ENCODE data around the gene SAMD14.

SAMD14 gene

GRCh38 chr17:50094753-50095619, 35.0 kb downstream of the SAMD14 start, which contains the start of gene PDK2:
Gene PDK2 (plus strand): TSS chr17:50095351. CDS start chr17:50095436, 85 bp downstream.
- peak within 1 kb of the TSS; percentile 92 for H2AFZ ChIP-seq (ENCODE audit: low read depth, low read length)
- H3K4me3 ChIP-seq (ENCODE audit: low read length), result peak within 1 kb of the TSS; percentile 82
- peaks cover 9% of the 10 kb centered on the region for H3K27me3 ChIP-seq (ENCODE audit: insufficient read depth, low read length)
- peaks cover 14% of the 10 kb centered on the region for H3K4me1 ChIP-seq (ENCODE audit: insufficient read depth, low read length)
- no peaks in the 10 kb centered on the region for H3K36me3 ChIP-seq (ENCODE audit: insufficient read depth, low read length)
- H3K9me3 ChIP-seq (ENCODE audit: low read length), result no peaks in the 10 kb centered on the region

- Histone ChIP-seq H3K4me1 (ENCODE audit: insufficient read depth, low read length) (peaks cover 14% of the 10 kb centered on the region), H3K36me3 (ENCODE audit: insufficient read depth, low read length) (no peaks in the 10 kb centered on the region), H2AFZ (ENCODE audit: low read depth, low read length) (peak overlapping the region; percentile 92), H3K27me3 (ENCODE audit: insufficient read depth, low read length) (peaks cover 9% of the 10 kb centered on the region), H3K4me3 (ENCODE audit: low read length) (peak overlapping the region; percentile 82), H3K9me3 (ENCODE audit: low read length) (no peaks in the 10 kb centered on the region)
Measured at GRCh38 chr17:50094243-50094752, 35.7 kb downstream of the SAMD14 start.

- Histone ChIP-seq H3K27me3 (ENCODE audit: insufficient read depth, low read length) (peaks cover 9% of the 10 kb centered on the region), H2AFZ (ENCODE audit: low read depth, low read length) (peak overlapping the region; percentile 92), H3K4me3 (ENCODE audit: low read length) (peak overlapping the region; percentile 82), H3K36me3 (ENCODE audit: insufficient read depth, low read length) (no peaks in the 10 kb centered on the region), H3K9me3 (ENCODE audit: low read length) (no peaks in the 10 kb centered on the region), H3K4me1 (ENCODE audit: insufficient read depth, low read length) (peaks cover 14% of the 10 kb centered on the region)
Measured at GRCh38 chr17:50093807-50094206, 36.2 kb downstream of the SAMD14 start.

- H3K9me3 ChIP-seq (ENCODE audit: low read length), result no peaks in the 10 kb centered on the region
- H3K36me3 ChIP-seq (ENCODE audit: insufficient read depth, low read length), result no peaks in the 10 kb centered on the region
- no peak overlapping the region for H2AFZ ChIP-seq (ENCODE audit: low read depth, low read length)
- no peak overlapping the region for H3K4me3 ChIP-seq (ENCODE audit: low read length)
- H3K27me3 ChIP-seq (ENCODE audit: insufficient read depth, low read length), result peaks cover 9% of the 10 kb centered on the region
- peaks cover 14% of the 10 kb centered on the region for H3K4me1 ChIP-seq (ENCODE audit: insufficient read depth, low read length)
Measured at GRCh38 chr17:50093246-50093645, 36.7 kb downstream of the SAMD14 start.

GRCh38 chr17:50091918-50092285, 38.1 kb downstream of the SAMD14 start:
- Histone ChIP-seq H3K4me3 (ENCODE audit: low read length) (no peak overlapping the region), H3K4me1 (ENCODE audit: insufficient read depth, low read length) (peaks cover 14% of the 10 kb centered on the region), H2AFZ (ENCODE audit: low read depth, low read length) (no peak overlapping the region), H3K9me3 (ENCODE audit: low read length) (no peaks in the 10 kb centered on the region), H3K36me3 (ENCODE audit: insufficient read depth, low read length) (no peaks in the 10 kb centered on the region), H3K27me3 (ENCODE audit: insufficient read depth, low read length) (peaks cover 9% of the 10 kb centered on the region)

GRCh38 chr17:50090971-50091917, 38.7 kb downstream of the SAMD14 start:
- H3K9me3 ChIP-seq (ENCODE audit: low read length), result no peaks in the 10 kb centered on the region
- no peak overlapping the region for H3K4me3 ChIP-seq (ENCODE audit: low read length)
- peaks cover 9% of the 10 kb centered on the region for H3K27me3 ChIP-seq (ENCODE audit: insufficient read depth, low read length)
- H2AFZ ChIP-seq (ENCODE audit: low read depth, low read length), result no peak overlapping the region
- H3K4me1 ChIP-seq (ENCODE audit: insufficient read depth, low read length), result peaks cover 12% of the 10 kb centered on the region
- no peaks in the 10 kb centered on the region for H3K36me3 ChIP-seq (ENCODE audit: insufficient read depth, low read length)

GRCh38 chr17:50090071-50090470, 39.9 kb downstream of the SAMD14 start:
- Histone ChIP-seq H3K36me3 (ENCODE audit: insufficient read depth, low read length) (no peaks in the 10 kb centered on the region), H3K27me3 (ENCODE audit: insufficient read depth, low read length) (peaks cover 9% of the 10 kb centered on the region), H2AFZ (ENCODE audit: low read depth, low read length) (no peak overlapping the region), H3K9me3 (ENCODE audit: low read length) (no peaks in the 10 kb centered on the region), H3K4me3 (ENCODE audit: low read length) (no peak overlapping the region), H3K4me1 (ENCODE audit: insufficient read depth, low read length) (peaks cover 4% of the 10 kb centered on the region)

GRCh38 chr17:50088952-50089825, 40.8 kb downstream of the SAMD14 start:
- Histone ChIP-seq H3K27me3 (ENCODE audit: insufficient read depth, low read length) (peaks cover 9% of the 10 kb centered on the region), H3K4me3 (ENCODE audit: low read length) (no peak overlapping the region), H3K36me3 (ENCODE audit: insufficient read depth, low read length) (no peaks in the 10 kb centered on the region), H2AFZ (ENCODE audit: low read depth, low read length) (no peak overlapping the region), H3K9me3 (ENCODE audit: low read length) (no peaks in the 10 kb centered on the region), H3K4me1 (ENCODE audit: insufficient read depth, low read length) (peaks cover 4% of the 10 kb centered on the region)

GRCh38 chr17:50087912-50088405, 42.0 kb downstream of the SAMD14 start:
- Histone ChIP-seq H3K27me3 (ENCODE audit: insufficient read depth, low read length) (peaks cover 9% of the 10 kb centered on the region), H2AFZ (ENCODE audit: low read depth, low read length) (no peak overlapping the region), H3K4me3 (ENCODE audit: low read length) (no peak overlapping the region), H3K4me1 (ENCODE audit: insufficient read depth, low read length) (no peaks in the 10 kb centered on the region), H3K36me3 (ENCODE audit: insufficient read depth, low read length) (no peaks in the 10 kb centered on the region), H3K9me3 (ENCODE audit: low read length) (no peaks in the 10 kb centered on the region)

- Histone ChIP-seq H2AFZ (ENCODE audit: low read depth, low read length) (no peak overlapping the region), H3K27me3 (ENCODE audit: insufficient read depth, low read length) (peaks cover 9% of the 10 kb centered on the region), H3K36me3 (ENCODE audit: insufficient read depth, low read length) (no peaks in the 10 kb centered on the region), H3K4me1 (ENCODE audit: insufficient read depth, low read length) (no peaks in the 10 kb centered on the region), H3K4me3 (ENCODE audit: low read length) (no peak overlapping the region), H3K9me3 (ENCODE audit: low read length) (no peaks in the 10 kb centered on the region)
Measured at GRCh38 chr17:50087246-50087911, 42.6 kb downstream of the SAMD14 start.

- no peaks in the 10 kb centered on the region for H3K27me3 ChIP-seq (ENCODE audit: insufficient read depth, low read length)
- no peaks in the 10 kb centered on the region for H3K36me3 ChIP-seq (ENCODE audit: insufficient read depth, low read length)
- no peak overlapping the region for H3K4me3 ChIP-seq (ENCODE audit: low read length)
- no peaks in the 10 kb centered on the region for H3K9me3 ChIP-seq (ENCODE audit: low read length)
- no peak overlapping the region for H2AFZ ChIP-seq (ENCODE audit: low read depth, low read length)
- H3K4me1 ChIP-seq (ENCODE audit: insufficient read depth, low read length), result no peaks in the 10 kb centered on the region
Measured at GRCh38 chr17:50081757-50082156, 48.2 kb downstream of the SAMD14 start.

GRCh38 chr17:50080827-50081226, 49.1 kb downstream of the SAMD14 start:
- Histone ChIP-seq H3K36me3 (ENCODE audit: insufficient read depth, low read length) (no peaks in the 10 kb centered on the region), H3K27me3 (ENCODE audit: insufficient read depth, low read length) (no peaks in the 10 kb centered on the region), H3K9me3 (ENCODE audit: low read length) (no peaks in the 10 kb centered on the region), H3K4me3 (ENCODE audit: low read length) (no peak overlapping the region), H2AFZ (ENCODE audit: low read depth, low read length) (no peak overlapping the region), H3K4me1 (ENCODE audit: insufficient read depth, low read length) (no peaks in the 10 kb centered on the region)
